Measurements from ENCODE around the gene BYSL.

- TF ChIP-seq POLR2AphosphoS5 (IDR thresholded peaks at IDR 0.05; ENCODE audit: low read depth, low read length), result peak; percentile 60; the same call in 1 of the 2 replicates
- peak; percentile 71 for TF ChIP-seq POLR2A (IDR thresholded peaks at IDR 0.05; ENCODE audit: low read depth, low read length)
- TF ChIP-seq TAF1 (IDR thresholded peaks at IDR 0.05; ENCODE audit: low read depth, low read length), result peak; percentile 46; the same call in 1 of the 2 replicates
These were observed 25.7 kb upstream of the BYSL start, which contains the start of gene USP49 for GRCh38 chr6:41895300-41896233.

All from GM12891 (cell line).